ENCODE data around the gene TGFBR3.

Gene TGFBR3

GRCh38 chr1:91741301-91741700 lies 144.7 kb downstream of the TGFBR3 start:
- no peak overlapping the region for H3K4me3 ChIP-seq (ENCODE audit: insufficient read depth, low read depth, low read length, poor library complexity, severe bottlenecking)
- no peaks in the 10 kb centered on the region for H3K4me1 ChIP-seq (ENCODE audit: control insufficient read depth, insufficient read depth, low read length, poor library complexity, severe bottlenecking)
- no peaks in the 10 kb centered on the region for H3K36me3 ChIP-seq (ENCODE audit: control insufficient read depth, insufficient read depth, low read length)
- H3K27ac ChIP-seq (ENCODE audit: insufficient read depth, low read length, poor library complexity, severe bottlenecking): no peak overlapping the region
- no peaks in the 10 kb centered on the region for H3K27me3 ChIP-seq (replicated peaks; ENCODE audit: control insufficient read depth, insufficient read depth, low read length, poor library complexity, severe bottlenecking)
- no peak for DNase-seq
- no peaks in the 10 kb centered on the region for H3K9me3 ChIP-seq (ENCODE audit: control insufficient read depth, low read length)

DNA sequence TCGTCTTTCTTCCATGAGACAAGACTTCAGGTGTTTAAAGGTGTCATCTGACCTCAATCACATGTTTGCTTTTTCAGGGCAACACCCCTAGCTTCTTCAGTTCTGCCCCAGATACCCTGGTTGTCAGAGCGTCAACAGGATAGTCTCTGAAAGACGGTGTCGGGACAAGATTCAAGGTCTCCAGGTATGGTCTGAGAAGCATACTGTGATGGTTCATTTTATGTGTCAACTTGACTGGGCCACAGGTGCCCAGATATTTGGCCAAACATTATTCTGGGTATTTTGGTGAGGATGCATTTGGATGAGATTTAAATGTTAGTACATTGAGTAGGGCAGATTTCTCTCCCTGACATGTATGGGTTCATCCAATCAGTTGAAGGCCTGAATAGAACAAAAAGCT lies 148.3 kb downstream of the TGFBR3 start:
- H3K27ac ChIP-seq (ENCODE audit: insufficient read depth, low read length, poor library complexity, severe bottlenecking): no peak overlapping the region
- H3K4me1 ChIP-seq (ENCODE audit: control insufficient read depth, insufficient read depth, low read length, poor library complexity, severe bottlenecking): no peaks in the 10 kb centered on the region
- H3K9me3 ChIP-seq (ENCODE audit: control insufficient read depth, low read length): no peaks in the 10 kb centered on the region
- DNase-seq: no peak
- no peak overlapping the region for H3K4me3 ChIP-seq (ENCODE audit: insufficient read depth, low read depth, low read length, poor library complexity, severe bottlenecking)
- H3K27me3 ChIP-seq (replicated peaks; ENCODE audit: control insufficient read depth, insufficient read depth, low read length, poor library complexity, severe bottlenecking): no peaks in the 10 kb centered on the region
- H3K36me3 ChIP-seq (ENCODE audit: control insufficient read depth, insufficient read depth, low read length): no peaks in the 10 kb centered on the region

DNA sequence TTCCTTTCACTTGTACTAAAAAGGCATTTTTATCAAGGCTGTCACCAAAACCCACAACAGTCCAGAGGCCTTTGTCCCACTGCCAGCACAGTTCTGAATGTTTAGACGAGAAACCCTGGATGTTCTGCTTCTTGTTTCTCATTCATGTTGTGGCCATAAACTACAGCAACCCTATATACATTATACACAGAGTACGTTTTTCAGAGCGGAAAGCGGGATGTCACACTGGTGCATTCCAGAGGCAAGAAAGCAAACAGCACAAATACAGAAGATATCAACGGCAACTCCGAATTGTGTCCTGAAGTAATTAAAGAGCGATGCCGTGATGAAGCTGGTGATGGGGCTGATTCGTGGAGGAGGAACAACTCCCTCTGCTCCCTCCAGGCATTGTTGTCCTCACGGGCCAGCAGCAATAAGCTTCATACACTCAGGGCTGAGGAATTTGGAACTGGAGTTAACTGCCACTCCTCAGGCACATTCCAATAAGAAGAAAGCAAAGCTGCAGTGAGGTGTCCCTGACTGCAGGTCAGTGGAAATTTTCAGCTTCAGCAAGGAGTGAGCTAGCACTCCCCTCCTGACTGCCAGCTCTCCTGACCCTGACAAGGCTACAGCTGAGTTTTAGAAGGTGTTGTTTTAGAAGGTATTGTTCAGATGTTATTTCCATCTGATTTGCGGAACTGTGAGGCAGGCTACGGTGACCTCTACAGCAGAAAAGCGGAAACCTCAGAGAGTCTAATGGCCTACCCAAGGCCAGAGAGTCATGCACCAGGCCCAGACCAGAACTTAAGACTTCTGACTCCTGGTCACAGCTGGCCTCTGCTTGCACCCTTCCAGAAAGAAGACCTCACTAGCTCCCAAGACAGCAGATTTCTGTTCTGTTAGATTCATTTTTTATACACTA lies 149.0 kb downstream of the TGFBR3 start:
- no peaks in the 10 kb centered on the region for H3K9me3 ChIP-seq (ENCODE audit: control insufficient read depth, low read length)
- H3K4me3 ChIP-seq (ENCODE audit: insufficient read depth, low read depth, low read length, poor library complexity, severe bottlenecking): no peak overlapping the region
- H3K27ac ChIP-seq (ENCODE audit: insufficient read depth, low read length, poor library complexity, severe bottlenecking): no peak overlapping the region
- no peaks in the 10 kb centered on the region for H3K27me3 ChIP-seq (replicated peaks; ENCODE audit: control insufficient read depth, insufficient read depth, low read length, poor library complexity, severe bottlenecking)
- no peak for DNase-seq
- H3K36me3 ChIP-seq (ENCODE audit: control insufficient read depth, insufficient read depth, low read length): no peaks in the 10 kb centered on the region
- H3K4me1 ChIP-seq (ENCODE audit: control insufficient read depth, insufficient read depth, low read length, poor library complexity, severe bottlenecking): peaks cover 5% of the 10 kb centered on the region

DNA sequence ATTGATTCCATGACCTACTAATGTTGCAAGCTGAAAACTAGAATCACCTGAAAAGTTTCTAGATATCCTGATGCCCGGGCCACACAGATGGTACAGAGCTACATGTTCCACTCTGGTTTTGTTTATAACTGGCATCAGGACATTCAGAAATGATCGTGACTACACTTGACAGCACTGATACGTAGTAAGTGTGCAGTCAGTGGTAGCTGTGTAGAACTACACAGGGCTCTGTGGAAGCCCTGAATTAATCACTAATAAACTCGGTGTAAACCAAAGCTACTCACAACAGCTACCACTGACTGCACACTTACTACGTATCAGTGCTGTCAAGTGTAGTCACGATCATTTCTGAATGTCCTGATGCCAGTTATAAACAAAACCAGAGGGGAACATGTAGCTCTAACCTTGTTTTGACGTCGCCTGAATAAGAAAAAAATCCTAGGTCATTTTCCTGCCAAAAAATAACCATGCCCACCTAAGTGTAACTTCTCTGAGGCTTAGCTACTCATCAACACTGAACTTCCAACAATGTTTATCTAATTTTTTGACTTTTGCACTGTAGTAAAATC lies 149.7 kb downstream of the TGFBR3 start:
- Histone ChIP-seq H3K27ac (ENCODE audit: insufficient read depth, low read length, poor library complexity, severe bottlenecking) (no peak overlapping the region), H3K9me3 (ENCODE audit: control insufficient read depth, low read length) (no peaks in the 10 kb centered on the region), H3K27me3 (replicated peaks; ENCODE audit: control insufficient read depth, insufficient read depth, low read length, poor library complexity, severe bottlenecking) (no peaks in the 10 kb centered on the region), H3K4me1 (ENCODE audit: control insufficient read depth, insufficient read depth, low read length, poor library complexity, severe bottlenecking) (peaks cover 12% of the 10 kb centered on the region), H3K4me3 (ENCODE audit: insufficient read depth, low read depth, low read length, poor library complexity, severe bottlenecking) (no peak overlapping the region), H3K36me3 (ENCODE audit: control insufficient read depth, insufficient read depth, low read length) (no peaks in the 10 kb centered on the region)
- no peak for DNase-seq

- DNase-seq: no peak
- H3K27me3 ChIP-seq (replicated peaks; ENCODE audit: control insufficient read depth, insufficient read depth, low read length, poor library complexity, severe bottlenecking): no peaks in the 10 kb centered on the region
- H3K9me3 ChIP-seq (ENCODE audit: control insufficient read depth, low read length): no peaks in the 10 kb centered on the region
- H3K27ac ChIP-seq (ENCODE audit: insufficient read depth, low read length, poor library complexity, severe bottlenecking): no peak overlapping the region
- H3K4me1 ChIP-seq (ENCODE audit: control insufficient read depth, insufficient read depth, low read length, poor library complexity, severe bottlenecking): peaks cover 19% of the 10 kb centered on the region
- H3K36me3 ChIP-seq (ENCODE audit: control insufficient read depth, insufficient read depth, low read length): no peaks in the 10 kb centered on the region
- H3K4me3 ChIP-seq (ENCODE audit: insufficient read depth, low read depth, low read length, poor library complexity, severe bottlenecking): no peak overlapping the region
Observed at GRCh38 chr1:91735266-91735845, 150.6 kb downstream of the TGFBR3 start.

- Histone ChIP-seq H3K27me3 (replicated peaks; ENCODE audit: control insufficient read depth, insufficient read depth, low read length, poor library complexity, severe bottlenecking) (no peaks in the 10 kb centered on the region), H3K36me3 (ENCODE audit: control insufficient read depth, insufficient read depth, low read length) (no peaks in the 10 kb centered on the region), H3K4me3 (ENCODE audit: insufficient read depth, low read depth, low read length, poor library complexity, severe bottlenecking) (no peak overlapping the region), H3K4me1 (ENCODE audit: control insufficient read depth, insufficient read depth, low read length, poor library complexity, severe bottlenecking) (peaks cover 19% of the 10 kb centered on the region), H3K9me3 (ENCODE audit: control insufficient read depth, low read length) (no peaks in the 10 kb centered on the region), H3K27ac (ENCODE audit: insufficient read depth, low read length, poor library complexity, severe bottlenecking) (no peak overlapping the region)
- no peak for DNase-seq
Observed at GRCh38 chr1:91734761-91735160, 151.2 kb downstream of the TGFBR3 start.

GRCh38 chr1:91733108-91733710 lies 152.7 kb downstream of the TGFBR3 start:
- Histone ChIP-seq H3K27ac (ENCODE audit: insufficient read depth, low read length, poor library complexity, severe bottlenecking) (no peak overlapping the region), H3K4me1 (ENCODE audit: control insufficient read depth, insufficient read depth, low read length, poor library complexity, severe bottlenecking) (peaks cover 19% of the 10 kb centered on the region), H3K9me3 (ENCODE audit: control insufficient read depth, low read length) (no peaks in the 10 kb centered on the region), H3K4me3 (ENCODE audit: insufficient read depth, low read depth, low read length, poor library complexity, severe bottlenecking) (no peak overlapping the region), H3K36me3 (ENCODE audit: control insufficient read depth, insufficient read depth, low read length) (no peaks in the 10 kb centered on the region), H3K27me3 (replicated peaks; ENCODE audit: control insufficient read depth, insufficient read depth, low read length, poor library complexity, severe bottlenecking) (no peaks in the 10 kb centered on the region)
- no peak for DNase-seq

DNA sequence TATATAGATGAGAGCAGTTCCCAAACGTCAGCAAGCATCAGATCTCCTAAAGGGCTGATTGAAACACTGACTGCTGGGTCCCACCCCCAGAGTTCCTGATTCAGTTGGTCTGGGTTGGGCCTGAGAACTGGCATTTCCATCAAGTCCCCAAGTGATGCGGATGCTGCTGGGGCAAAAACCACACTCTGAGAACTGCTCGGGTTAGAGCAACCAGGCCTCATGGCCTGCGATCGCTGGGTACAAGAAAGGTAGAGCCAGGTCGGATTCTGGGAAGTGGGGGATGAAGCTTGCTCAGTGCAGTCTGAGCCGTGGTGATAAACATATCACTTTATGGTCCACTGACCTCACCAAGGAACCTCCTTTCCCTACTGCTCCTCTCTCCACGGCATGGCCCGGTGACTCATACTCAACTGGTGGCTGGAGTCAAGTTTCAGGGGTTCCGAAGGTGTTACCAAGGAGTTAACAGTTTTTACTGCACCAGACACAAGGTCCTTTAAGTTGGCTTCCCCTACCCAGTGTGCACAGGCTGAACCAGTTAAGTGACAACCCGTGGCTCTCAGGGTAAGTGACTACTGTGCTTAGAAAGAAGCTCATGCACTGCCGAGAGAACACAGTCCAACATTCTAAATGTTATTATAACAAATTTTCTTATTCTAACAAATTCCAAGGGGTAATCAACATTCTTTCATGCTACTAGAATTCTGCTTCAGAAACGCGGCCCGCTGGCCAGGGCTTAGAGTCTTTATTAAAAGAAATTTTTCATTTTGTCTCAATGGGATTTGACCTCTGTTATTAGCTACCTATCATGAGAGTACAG lies 153.5 kb downstream of the TGFBR3 start:
- peak in 1 of 3 donors; percentile 3 for DNase-seq
- Histone ChIP-seq H3K27ac (ENCODE audit: insufficient read depth, low read length, poor library complexity, severe bottlenecking) (no peak overlapping the region), H3K27me3 (replicated peaks; ENCODE audit: control insufficient read depth, insufficient read depth, low read length, poor library complexity, severe bottlenecking) (no peaks in the 10 kb centered on the region)

DNA sequence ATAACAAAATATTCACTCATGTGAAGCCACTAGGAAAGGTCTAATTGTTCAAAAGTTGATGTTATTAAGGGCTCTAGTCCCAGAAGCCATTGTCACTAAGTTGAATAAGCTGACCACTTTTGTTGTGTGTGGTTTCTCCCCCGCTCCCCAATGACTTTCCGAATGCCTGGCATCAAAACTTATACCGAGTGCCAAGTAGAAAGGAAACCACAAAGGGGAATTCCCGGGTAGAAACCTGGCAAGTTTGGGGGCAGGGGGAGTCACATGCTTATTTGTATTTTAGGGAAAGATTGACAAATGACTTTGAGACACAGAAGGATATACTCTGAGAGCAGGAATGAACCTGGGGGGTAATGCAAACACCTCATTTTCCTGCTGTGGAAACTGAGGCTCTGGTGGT lies 154.1 kb downstream of the TGFBR3 start:
- DNase-seq: peak; percentile 27 to 38 (median 29)
- no peak overlapping the region for H3K27ac ChIP-seq (ENCODE audit: insufficient read depth, low read length, poor library complexity, severe bottlenecking)
- no peaks in the 10 kb centered on the region for H3K27me3 ChIP-seq (replicated peaks; ENCODE audit: control insufficient read depth, insufficient read depth, low read length, poor library complexity, severe bottlenecking)
- H3K4me1 ChIP-seq (ENCODE audit: control insufficient read depth, insufficient read depth, low read length, poor library complexity, severe bottlenecking): peaks cover 19% of the 10 kb centered on the region
- no peak overlapping the region for H3K4me3 ChIP-seq (ENCODE audit: insufficient read depth, low read depth, low read length, poor library complexity, severe bottlenecking)
- H3K9me3 ChIP-seq (ENCODE audit: control insufficient read depth, low read length): no peaks in the 10 kb centered on the region
- H3K36me3 ChIP-seq (ENCODE audit: control insufficient read depth, insufficient read depth, low read length): peaks cover 3% of the 10 kb centered on the region

More for the DNA sequence above, 153.5 kb downstream of the TGFBR3 start:
- Histone ChIP-seq H3K36me3 (ENCODE audit: control insufficient read depth, insufficient read depth, low read length) (peaks cover 3% of the 10 kb centered on the region), H3K4me1 (ENCODE audit: control insufficient read depth, insufficient read depth, low read length, poor library complexity, severe bottlenecking) (peaks cover 19% of the 10 kb centered on the region), H3K9me3 (ENCODE audit: control insufficient read depth, low read length) (no peaks in the 10 kb centered on the region), H3K4me3 (ENCODE audit: insufficient read depth, low read depth, low read length, poor library complexity, severe bottlenecking) (no peak overlapping the region)

Data from effector memory CD4-positive, alpha-beta T cell (primary cell).